H9 (cell line): Measurements from ENCODE around the gene TRIM67. TPM values are rescaled to one million over a fixed set of nuclear protein-coding genes. Genes with fewer than 3 reads are reported as not detected.

ENCODE experiments used
- DNase-seq: peaks from one replicate; pipeline ENCODE4 v3.0.0-alpha.2; 2017
- H2AFZ ChIP-seq: one replicate; pipeline ENCODE4 v1.6.1; 2013; ENCODE audit warnings: mild to moderate bottlenecking, low read length, control low read depth, moderate library complexity
- H2AK5ac ChIP-seq: 2 replicates; pipeline ENCODE4 v1.6.1; 2013; ENCODE audit warnings: low read length, control low read depth, mixed read lengths; ENCODE audit not compliant: insufficient read length
- H2BK120ac ChIP-seq: one replicate; pipeline ENCODE4 v1.6.1; 2013; ENCODE audit warnings: low read depth, mild to moderate bottlenecking, low read length, control low read depth, inconsistent platforms; ENCODE audit not compliant: poor library complexity, severe bottlenecking
- H2BK12ac ChIP-seq: 2 replicates; pipeline ENCODE4 v1.6.1; 2013; ENCODE audit warnings: low read length, control low read depth, mixed read lengths, low read depth; ENCODE audit not compliant: insufficient read length
- H2BK15ac ChIP-seq: 2 replicates; pipeline ENCODE4 v1.6.1; 2013; ENCODE audit warnings: low read depth, low read length, control low read depth
- H2BK20ac ChIP-seq: one replicate; pipeline ENCODE4 v1.6.1; 2013; ENCODE audit warnings: low read depth, mild to moderate bottlenecking, low read length, control low read depth, inconsistent platforms; ENCODE audit not compliant: poor library complexity, severe bottlenecking
- H2BK5ac ChIP-seq: 2 replicates; pipeline ENCODE4 v1.6.1; 2013; ENCODE audit warnings: low read length, control low read depth, mixed read lengths; ENCODE audit not compliant: insufficient read length
- H3K14ac ChIP-seq: 2 replicates; pipeline ENCODE4 v1.6.1; 2013; ENCODE audit warnings: low read length, control low read depth; ENCODE audit not compliant: insufficient read depth
- H3K18ac ChIP-seq: 2 replicates; pipeline ENCODE4 v1.6.1; 2013; ENCODE audit warnings: low read depth, mild to moderate bottlenecking, mixed read lengths, low read length, control low read depth; ENCODE audit not compliant: insufficient read length
- H3K23ac ChIP-seq: 2 replicates; pipeline ENCODE4 v1.6.1; 2013; ENCODE audit warnings: low read length, control low read depth, mixed read lengths, low read depth; ENCODE audit not compliant: insufficient read length
- H3K23me2 ChIP-seq: 2 replicates; pipeline ENCODE4 v1.6.1; 2013; ENCODE audit warnings: low read depth, mild to moderate bottlenecking, mixed read lengths, low read length, control low read depth; ENCODE audit not compliant: insufficient read length, poor library complexity, severe bottlenecking
- H3K27ac ChIP-seq: 2 replicates; pipeline ENCODE4 v1.5.1; 2013; ENCODE audit warnings: low read length, control low read depth, mixed read lengths, low read depth; ENCODE audit not compliant: insufficient read length
- H3K27me3 ChIP-seq: 2 replicates; pipeline ENCODE4 v1.6.1; 2013; ENCODE audit warnings: low read length, control low read depth, inconsistent platforms; ENCODE audit not compliant: insufficient read depth
- H3K4ac ChIP-seq: 2 replicates; pipeline ENCODE4 v1.6.1; 2013; ENCODE audit warnings: low read depth, mild to moderate bottlenecking, control low read depth, inconsistent platforms, low read length, moderate library complexity
- H3K4me1 ChIP-seq: 2 replicates; pipeline ENCODE4 v1.6.1; 2013; ENCODE audit warnings: low read length, control low read depth, inconsistent platforms; ENCODE audit not compliant: insufficient read depth
- H3K4me2 ChIP-seq: 2 replicates; pipeline ENCODE4 v1.6.1; 2013; ENCODE audit warnings: low read length, control low read depth, mixed read lengths; ENCODE audit not compliant: insufficient read length, insufficient read depth
- H3K56ac ChIP-seq: 2 replicates; pipeline ENCODE4 v1.6.1; 2013; ENCODE audit warnings: low read depth, mild to moderate bottlenecking, mixed read lengths, low read length, control low read depth; ENCODE audit not compliant: insufficient read length
- H3K79me1 ChIP-seq: 2 replicates; pipeline ENCODE4 v1.6.1; 2013; ENCODE audit warnings: low read depth, mild to moderate bottlenecking, moderate library complexity, low read length, control low read depth, inconsistent platforms; ENCODE audit not compliant: insufficient read depth, poor library complexity, severe bottlenecking
- H3K79me2 ChIP-seq: 2 replicates; pipeline ENCODE4 v1.6.1; 2013; ENCODE audit warnings: low read length, control low read depth, inconsistent platforms; ENCODE audit not compliant: insufficient read depth
- H3K9ac ChIP-seq: 2 replicates; pipeline ENCODE4 v1.6.1; 2013; ENCODE audit warnings: low read length, control low read depth, mixed read lengths; ENCODE audit not compliant: insufficient read length; ENCODE audit errors: extremely low read depth
- H3K9me3 ChIP-seq: one replicate; pipeline ENCODE4 v1.6.1; 2013; ENCODE audit warnings: low read depth, low read length, inconsistent platforms; ENCODE audit not compliant: control insufficient read depth
- H3T11ph ChIP-seq: one replicate; pipeline ENCODE4 v1.6.1; 2013; ENCODE audit warnings: mild to moderate bottlenecking, low read length, control low read depth, inconsistent platforms
- H4K20me1 ChIP-seq: one replicate; pipeline ENCODE4 v1.6.1; 2013; ENCODE audit not compliant: control insufficient read depth, insufficient read length, insufficient read depth
- H4K5ac ChIP-seq: 2 replicates; pipeline ENCODE4 v1.6.1; 2013; ENCODE audit warnings: low read depth, mild to moderate bottlenecking, mixed read lengths, low read length, control low read depth; ENCODE audit not compliant: insufficient read length
- H4K8ac ChIP-seq: replicated peaks from 2 replicates; pipeline ENCODE4 v1.6.1; 2013; ENCODE audit warnings: low read length, control low read depth, mixed read lengths, low read depth; ENCODE audit not compliant: insufficient read length
- H4K91ac ChIP-seq: 2 replicates; pipeline ENCODE4 v1.6.1; 2013; ENCODE audit warnings: low read depth, mild to moderate bottlenecking, moderate library complexity, mixed read lengths, low read length, control low read depth; ENCODE audit not compliant: insufficient read length
- H3K27ac Mint-ChIP-seq, 3 experiments: 2 replicates in 2 of 3; 3 replicates in 1 of 3; pipeline ENCODE4 v1.8.0; 2020 to 2021; ENCODE audit warnings: mixed read lengths in 3 of 3, mild to moderate bottlenecking in 1 of 3, moderate library complexity in 1 of 3
- H3K27me3 Mint-ChIP-seq: 2 replicates; pipeline ENCODE4 v1.8.0; 2021; ENCODE audit warnings: low read depth, mild to moderate bottlenecking, moderate library complexity, mixed read lengths
- H3K36me3 Mint-ChIP-seq, 3 experiments: 2 replicates in 2 of 3; 3 replicates in 1 of 3; pipeline ENCODE4 v1.8.0; 2020 to 2021; ENCODE audit warnings: low read depth in 3 of 3, mixed read lengths in 3 of 3; ENCODE audit not compliant: insufficient read depth in 1 of 3
- H3K4me1 Mint-ChIP-seq, 2 experiments: 2 replicates each; pipeline ENCODE4 v1.8.0; 2020; ENCODE audit warnings: mixed read lengths in 2 of 2
- H3K4me3 Mint-ChIP-seq, 2 experiments: 2 replicates in 1 of 2; 3 replicates in 1 of 2; pipeline ENCODE4 v1.8.0; 2020 to 2021; ENCODE audit warnings: mild to moderate bottlenecking in 2 of 2, mixed read lengths in 2 of 2, moderate library complexity in 1 of 2
- H3K9me3 Mint-ChIP-seq, 2 experiments: 2 replicates in 1 of 2; 3 replicates in 1 of 2; pipeline ENCODE4 v1.8.0; 2020; ENCODE audit warnings: mild to moderate bottlenecking in 2 of 2, mixed read lengths in 2 of 2, moderate library complexity in 1 of 2
- CTCF ChIP-seq: fragments of 200-600 bp; sonication (generic); conservative IDR thresholded peaks from 3 replicates; pipeline ENCODE4 v1.8.0; 2021; ENCODE audit warnings: antibody characterized with exemption, mild to moderate bottlenecking
- WGBS: extraction: QIAGEN DNeasy Blood & Tissue Kit; methylation state at CpG from one replicate; pipeline ENCODE4 v1.1.7; 2013; ENCODE audit warnings: missing lambda C conversion rate, low lambda C conversion rate, mixed read lengths; ENCODE audit not compliant: insufficient read length; ENCODE audit errors: extremely low coverage; 5-methylcytosine and 5-hydroxymethylcytosine counted together
- total RNA-seq: library from RNA; stranded (reverse); gene quantifications from 2 replicates; pipeline ENCODE4 v1.2.1, GENCODE V29; 2021

Gene TRIM67
- total RNA-seq, 1 experiment from 2014 or later, result not detected

GRCh38 chr1:231266811-231267322 lies 105.0 kb downstream of the TRIM67 start:
- Histone ChIP-seq H3K4me1 (no peaks in the 10 kb centered on the region), H2BK12ac (no peak overlapping the region), H3K27me3 (no peaks in the 10 kb centered on the region), H3K9me3 (no peaks in the 10 kb centered on the region), H4K8ac (no peak overlapping the region), H2AK5ac (no peak overlapping the region), H4K5ac (no peak overlapping the region), H3K23ac (no peak overlapping the region), H3K4ac (no peak overlapping the region), H2BK5ac (no peak overlapping the region), H2AFZ (no peak overlapping the region), H4K20me1 (no peaks in the 10 kb centered on the region), H2BK120ac (no peak overlapping the region), H2BK15ac (no peak overlapping the region), H3K23me2 (no peaks in the 10 kb centered on the region), H3K79me1 (no peaks in the 10 kb centered on the region), H3K18ac (no peak overlapping the region), H2BK20ac (no peak overlapping the region), H4K91ac (no peak overlapping the region), H3K79me2 (no peaks in the 10 kb centered on the region), H3K9ac (no peak overlapping the region), H3K27ac (no peak overlapping the region), H3K56ac (no peak overlapping the region), H3K14ac (no peak overlapping the region), H3T11ph (no peak overlapping the region), H3K4me2 (no peak overlapping the region)
- WGBS, result no CpG with 5 or more reads among the region's 1 CpG
- DNase-seq, result no peak
- no peaks in the 10 kb centered on the region for H3K27me3 Mint-ChIP-seq
- H3K36me3 Mint-ChIP-seq, result peaks cover 15 to 67% (median 54%) of the 10 kb centered on the region in 3 experiments; a peak in 6 of 7 replicates
- H3K4me1 Mint-ChIP-seq, result no peaks in the 10 kb centered on the region
- no peak for TF ChIP-seq CTCF
- H3K9me3 Mint-ChIP-seq, result no peaks in the 10 kb centered on the region
- no peak overlapping the region for H3K4me3 Mint-ChIP-seq
- H3K27ac Mint-ChIP-seq, result no peak overlapping the region

Other genes starting within 250 kb of the TRIM67 start
- 7.6 and 8.6 TPM in 2 replicates for gene TTC13, start 183.2 kb upstream of the TRIM67 start, total RNA-seq
- 8.0 and 8.4 TPM in 2 replicates for gene ARV1, start 183.0 kb upstream of the TRIM67 start, total RNA-seq
- gene FAM89A, start 121.8 kb upstream of the TRIM67 start, total RNA-seq, result 1.4 and 1.5 TPM in 2 replicates
- gene GNPAT, start 79.2 kb downstream of the TRIM67 start, total RNA-seq, result 38.1 and 39.4 TPM in 2 replicates
- gene EXOC8, start 175.8 kb downstream of the TRIM67 start, total RNA-seq, result 10.5 and 10.8 TPM in 2 replicates
- gene SPRTN, start 176.2 kb downstream of the TRIM67 start, total RNA-seq, result 14.8 and 15.3 TPM in 2 replicates